PFSK-1 (cell line): Measurements from ENCODE around the gene TBC1D24.

Source experiments
- POLR2AphosphoS5 ChIP-seq: IDR thresholded peaks from 2 replicates; pipeline ENCODE4 v1.6.1; 2012; ENCODE audit warnings: low read depth, mild to moderate bottlenecking, control low read depth, low read length, moderate library complexity
- REST ChIP-seq, 2 experiments: IDR thresholded peaks; 2 replicates each; pipeline versions ENCODE4 v1.6.1 to v1.8.0; 2011 to 2012; ENCODE audit warnings: low read depth in 2 of 2, low read length in 2 of 2, control low read depth in 1 of 2, inconsistent platforms in 1 of 2, mild to moderate bottlenecking in 1 of 2, moderate library complexity in 1 of 2; ENCODE audit not compliant: insufficient read depth in 1 of 2
- SIN3A ChIP-seq: IDR thresholded peaks from 2 replicates; pipeline ENCODE4 v1.6.1; 2012; ENCODE audit warnings: mild to moderate bottlenecking, low read length, moderate library complexity, borderline replicate concordance; ENCODE audit not compliant: insufficient read depth

- peak; percentile 62 to 85; a peak in 3 of 4 replicates for TF ChIP-seq REST (IDR thresholded peaks at IDR 0.05; ENCODE audit: insufficient read depth in 1 of 2, low read depth in 2 of 2, low read length in 2 of 2)
- peak; percentile 40; the same call in 1 of the 2 replicates for TF ChIP-seq POLR2AphosphoS5
- 0 out of 2 replicates have a peak, but pooled peaks have one; percentile 64 for TF ChIP-seq SIN3A
These were observed 15.1 kb upstream of the TBC1D24 start, which contains the start of gene TEDC2 for GRCh38 chr16:2459647-2460390.
